Subcutaneous abdominal adipose tissue (tissue), 5 donors: Measurements from ENCODE around the gene PYGL.
"Not testable (repeated sequence)": the region's sequence is repeated elsewhere in the genome, so short reads cannot be mapped to it uniquely, and the experiment has no call there.

Experiments
- H3K27ac ChIP-seq: one replicate; pipeline ENCODE4 v1.7.0; 2013; ENCODE audit warnings: low read depth, mild to moderate bottlenecking, inconsistent platforms, low read length, moderate library complexity
- H3K27me3 ChIP-seq, 5 donors: one replicate each; pipeline ENCODE4 v1.7.0; 2013; ENCODE audit warnings: low read length in 5 of 5, inconsistent platforms in 1 of 5; ENCODE audit not compliant: control insufficient read depth in 5 of 5, insufficient read depth in 4 of 5
- H3K36me3 ChIP-seq, 5 donors: one replicate each; pipeline ENCODE4 v1.7.0; 2013; ENCODE audit warnings: low read length in 5 of 5; ENCODE audit not compliant: control insufficient read depth in 5 of 5, insufficient read depth in 5 of 5
- H3K4me1 ChIP-seq, 5 donors: one replicate each; pipeline ENCODE4 v1.7.0; 2013; ENCODE audit warnings: low read length in 5 of 5, mild to moderate bottlenecking in 3 of 5, moderate library complexity in 1 of 5; ENCODE audit not compliant: control insufficient read depth in 5 of 5, insufficient read depth in 5 of 5
- H3K4me3 ChIP-seq, 5 donors: one replicate each; pipeline ENCODE4 v1.7.0; 2013; ENCODE audit warnings: low read length in 5 of 5, low read depth in 1 of 5
- H3K9ac ChIP-seq, 5 donors: one replicate each; pipeline ENCODE4 v1.7.0; 2013; ENCODE audit warnings: low read length in 5 of 5, mild to moderate bottlenecking in 4 of 5, moderate library complexity in 3 of 5
- H3K9me3 ChIP-seq, 5 donors: one replicate each; pipeline ENCODE4 v1.7.0; 2013; ENCODE audit warnings: low read length in 5 of 5; ENCODE audit not compliant: control insufficient read depth in 5 of 5
- donor health status: healthy.
- donor health status: healthy.
- donor health status: healthy.
- donor health status: healthy.
- donor health status: healthy.

The PYGL gene

DNA sequence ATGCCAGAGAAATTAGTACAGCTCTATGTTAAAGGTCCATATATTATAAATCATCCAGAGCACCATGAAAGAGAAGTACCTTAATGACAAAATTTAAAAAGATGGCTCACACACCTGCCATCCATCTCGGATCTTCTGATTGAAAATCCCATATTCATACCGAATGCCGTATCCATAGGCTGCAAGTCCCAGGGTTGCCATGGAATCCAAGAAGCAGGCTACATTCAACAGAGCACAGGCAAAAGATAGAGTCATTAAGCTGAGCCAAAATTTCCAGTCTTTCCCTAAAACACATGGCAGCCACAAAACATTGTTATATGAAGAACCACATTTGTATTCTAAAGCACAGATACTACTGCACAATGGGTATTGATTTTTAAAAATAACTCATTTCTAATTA, 12.7 kb downstream of the PYGL start:
- Histone ChIP-seq H3K36me3 (peaks cover 35 to 66% (median 51%) of the 10 kb centered on the region in 5 donors), H3K4me1 (peaks cover 7 to 72% (median 53%) of the 10 kb centered on the region in 5 donors)

DNA sequence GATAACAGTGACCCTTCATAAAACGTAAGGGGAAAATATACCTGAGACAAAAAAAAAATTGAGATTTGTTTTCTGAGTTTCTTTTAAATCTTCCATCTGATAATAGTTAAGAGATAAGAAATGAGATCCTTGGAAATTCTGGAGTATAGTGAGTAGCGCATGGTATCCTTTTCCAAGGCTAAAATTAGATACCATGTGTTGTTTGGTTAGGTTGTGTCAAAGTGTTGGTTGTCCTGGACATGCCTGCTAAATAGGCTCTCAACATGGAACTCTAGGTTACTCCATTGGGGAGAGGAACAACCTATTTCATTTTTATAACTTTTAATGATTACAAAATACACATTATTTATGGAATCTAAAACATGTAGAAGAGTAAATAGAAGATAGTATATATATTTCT, 14.8 kb downstream of the PYGL start:
- no peaks in the 10 kb centered on the region for H3K27me3 ChIP-seq
- no peaks in the 10 kb centered on the region for H3K9me3 ChIP-seq

More for the DNA sequence above, 12.7 kb downstream of the PYGL start:
- Histone ChIP-seq H3K9ac (no peak overlapping the region), H3K9me3 (no peaks in the 10 kb centered on the region), H3K4me3 (no peak overlapping the region), H3K27ac (no peak overlapping the region), H3K27me3 (no peaks in the 10 kb centered on the region)

DNA sequence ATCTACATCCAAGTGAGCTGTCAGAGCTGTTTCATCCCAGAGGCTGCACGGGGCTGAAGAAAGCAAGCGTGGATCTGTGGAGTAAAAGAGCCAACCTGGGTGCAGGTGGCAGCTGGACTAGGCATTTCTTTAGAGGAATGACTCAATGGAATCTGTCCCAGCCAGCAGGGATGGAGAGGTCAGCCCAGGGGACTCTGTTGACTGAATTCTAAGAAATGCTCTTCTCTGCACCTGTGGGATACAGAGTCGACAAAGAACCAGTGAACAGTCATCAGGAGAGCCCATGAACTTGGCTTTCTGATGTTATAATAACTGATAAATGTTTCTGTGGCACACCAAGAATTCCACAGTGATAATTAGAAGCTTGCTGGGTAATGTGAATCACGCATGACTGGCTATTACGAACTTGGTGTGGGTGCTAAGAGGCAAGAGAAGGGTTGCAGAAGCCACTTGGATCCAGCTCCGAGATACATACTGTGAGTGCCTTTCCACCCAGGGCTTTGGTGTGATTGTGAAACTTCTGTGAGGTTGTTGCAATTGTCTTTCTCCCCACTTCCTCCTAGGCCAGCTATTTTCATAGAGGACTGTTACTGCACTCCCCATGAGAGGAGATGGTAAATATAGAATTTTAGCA, 16.2 kb downstream of the PYGL start:
- Histone ChIP-seq H3K4me1 (peaks cover 3 to 49% (median 33%) of the 10 kb centered on the region in 5 donors), H3K27ac (peak overlapping the region; percentile 66), H3K9ac (no peak overlapping the region), H3K4me3 (no peak overlapping the region), H3K9me3 (no peaks in the 10 kb centered on the region), H3K27me3 (no peaks in the 10 kb centered on the region), H3K36me3 (peaks cover 23 to 69% (median 54%) of the 10 kb centered on the region in 5 donors)

More for the DNA sequence above, 14.8 kb downstream of the PYGL start:
- Histone ChIP-seq H3K4me3 (no peak overlapping the region), H3K27ac (peak overlapping the region; percentile 51), H3K9ac (no peak overlapping the region), H3K36me3 (peaks cover 23 to 64% (median 53%) of the 10 kb centered on the region in 5 donors), H3K4me1 (peaks cover 3 to 62% (median 34%) of the 10 kb centered on the region in 5 donors)

DNA sequence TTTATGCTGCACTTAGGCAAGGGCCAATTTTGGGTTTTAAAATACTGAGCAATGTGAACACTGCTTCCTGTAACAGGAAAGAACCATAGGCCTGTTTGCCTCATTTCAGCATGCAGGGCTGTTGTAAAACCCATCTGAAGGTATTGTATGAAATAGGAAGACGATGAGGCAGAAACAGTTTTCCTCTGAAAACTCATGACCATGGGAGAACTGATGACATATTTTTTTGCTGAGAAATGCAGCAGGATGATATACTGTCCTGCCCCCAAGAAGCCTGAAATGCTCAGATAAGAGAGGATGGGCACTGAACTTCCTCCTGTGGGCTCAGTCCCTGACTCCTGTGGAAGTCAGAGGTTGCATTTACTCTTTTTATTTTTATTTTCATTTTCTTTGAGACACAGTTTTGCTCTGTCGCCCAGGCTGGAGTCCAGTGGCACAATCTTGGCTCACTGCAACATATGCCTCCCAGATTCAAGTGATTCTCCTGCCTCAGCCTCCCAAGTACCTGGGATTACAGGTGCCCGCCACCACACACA, 17.4 kb downstream of the PYGL start:
- peaks cover 3 to 37% (median 26%) of the 10 kb centered on the region in 5 donors for H3K4me1 ChIP-seq
- no peaks in the 10 kb centered on the region for H3K27me3 ChIP-seq
- peak overlapping the region; percentile 66 for H3K27ac ChIP-seq
- H3K9me3 ChIP-seq: no peaks in the 10 kb centered on the region
- peak overlapping the region in 2 of 5 donors; percentile 11 to 21 for H3K9ac ChIP-seq
- H3K4me3 ChIP-seq: no peak overlapping the region
- peaks cover 25 to 68% (median 46%) of the 10 kb centered on the region in 5 donors for H3K36me3 ChIP-seq

DNA sequence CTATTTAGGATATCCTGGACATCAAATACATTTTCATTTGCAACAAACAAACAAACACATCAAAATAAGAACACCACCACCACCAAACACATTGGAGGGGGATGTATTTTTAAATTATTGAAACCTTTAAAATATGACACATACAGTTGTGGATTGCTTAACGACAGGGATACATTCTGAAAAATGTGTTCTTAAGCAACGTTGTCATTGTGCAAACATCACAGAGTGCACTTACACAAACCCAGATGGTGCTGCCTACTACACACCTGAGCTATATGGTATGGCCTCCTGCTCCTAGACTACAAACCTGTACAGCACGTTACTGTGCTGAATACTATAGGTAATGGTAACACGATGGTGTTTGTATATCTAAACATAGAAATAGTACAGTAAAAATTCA, 19.4 kb downstream of the PYGL start:
- peaks cover 16 to 58% (median 31%) of the 10 kb centered on the region in 5 donors for H3K36me3 ChIP-seq
- no peak overlapping the region for H3K4me3 ChIP-seq
- H3K4me1 ChIP-seq: peaks cover 5 to 50% (median 33%) of the 10 kb centered on the region in 5 donors
- H3K27me3 ChIP-seq: no peaks in the 10 kb centered on the region
- H3K9me3 ChIP-seq: no peaks in the 10 kb centered on the region
- H3K9ac ChIP-seq: no peak overlapping the region
- no peak overlapping the region for H3K27ac ChIP-seq

DNA sequence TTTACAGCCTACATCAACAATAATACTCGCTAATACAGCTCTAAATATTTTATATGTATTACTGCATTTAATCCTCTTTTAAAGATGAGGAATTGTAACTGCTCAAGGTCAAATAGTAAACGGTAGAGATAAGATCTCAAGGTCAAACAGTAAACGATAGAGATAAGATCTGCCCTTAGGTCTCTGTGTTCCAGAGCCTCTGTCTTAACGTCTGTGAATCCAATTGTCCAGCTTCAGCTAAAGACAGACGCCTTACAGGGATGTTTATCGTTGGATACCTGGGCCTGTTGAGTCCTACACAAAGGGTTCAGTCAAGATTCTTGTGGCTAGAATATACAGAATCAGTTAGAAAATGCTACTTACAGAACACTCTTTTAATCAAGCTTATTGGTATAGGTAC, 20.0 kb downstream of the PYGL start:
- Histone ChIP-seq H3K9me3 (no peaks in the 10 kb centered on the region), H3K27ac (peak overlapping the region; percentile 7), H3K9ac (no peak overlapping the region), H3K4me3 (no peak overlapping the region), H3K4me1 (peaks cover 5 to 49% (median 39%) of the 10 kb centered on the region in 5 donors), H3K36me3 (peaks cover 16 to 60% (median 26%) of the 10 kb centered on the region in 5 donors), H3K27me3 (no peaks in the 10 kb centered on the region)

DNA sequence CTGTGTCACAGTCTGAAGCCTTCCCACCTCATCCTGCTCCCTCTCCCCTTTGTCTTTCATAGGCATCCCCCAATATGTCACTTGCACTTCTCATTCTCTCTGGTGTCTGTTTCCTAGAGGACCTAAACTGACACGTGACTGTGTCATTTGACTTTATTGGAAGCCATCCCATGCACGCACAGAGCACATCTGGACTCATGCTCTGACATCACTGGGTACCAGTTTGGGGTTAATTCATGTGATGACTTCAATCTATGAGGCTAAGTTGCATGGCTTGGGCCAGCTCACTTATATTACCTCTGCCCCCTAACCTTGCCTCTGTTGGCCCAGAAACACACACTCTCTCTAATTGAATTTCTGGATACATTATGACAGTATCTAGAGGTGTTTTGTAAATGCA, 21.5 kb downstream of the PYGL start:
- no peak overlapping the region for H3K9ac ChIP-seq
- peaks cover 20 to 63% (median 39%) of the 10 kb centered on the region in 5 donors for H3K36me3 ChIP-seq
- peaks cover 2 to 35% (median 26%) of the 10 kb centered on the region in 5 donors for H3K4me1 ChIP-seq
- no peaks in the 10 kb centered on the region for H3K27me3 ChIP-seq
- H3K9me3 ChIP-seq: no peaks in the 10 kb centered on the region
- peak overlapping the region; percentile 17 for H3K27ac ChIP-seq
- H3K4me3 ChIP-seq: no peak overlapping the region

DNA sequence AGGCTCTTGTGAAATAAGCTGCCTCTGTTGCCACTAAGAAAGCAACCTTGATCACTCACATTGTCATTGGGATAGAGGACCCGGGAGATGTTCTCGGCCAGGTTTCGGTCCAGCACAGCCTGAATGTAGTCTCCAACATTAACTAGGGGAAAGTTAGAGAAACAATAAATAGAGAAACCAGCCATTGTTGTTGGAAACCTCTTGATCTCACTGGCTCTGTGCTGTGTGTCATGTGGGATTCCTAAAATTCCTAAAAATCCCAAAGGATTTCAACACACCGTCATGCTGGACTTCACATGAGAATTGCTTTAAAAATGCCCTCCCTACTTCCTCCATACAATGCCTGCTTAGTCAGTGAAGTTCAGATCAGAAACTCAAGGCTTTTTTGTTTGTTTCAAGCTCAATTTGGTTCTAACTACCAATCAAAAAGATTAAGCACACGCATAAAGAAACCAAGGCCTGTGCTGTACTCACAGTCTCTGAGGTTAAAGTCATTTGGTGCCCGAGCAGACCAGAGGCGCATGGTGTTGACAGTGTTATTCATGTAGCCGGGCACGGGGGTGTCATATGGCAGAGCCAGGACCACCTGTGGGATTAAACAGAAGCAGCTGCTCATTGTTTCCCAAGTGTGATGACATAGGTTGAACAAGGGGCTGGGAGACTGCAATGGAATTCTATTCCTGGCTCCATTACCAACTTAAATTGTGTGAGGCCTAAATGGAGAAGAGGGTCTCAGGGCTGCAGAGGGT, 23.6 kb downstream of the PYGL start:
- Histone ChIP-seq H3K9me3 (no peaks in the 10 kb centered on the region), H3K27ac (peak overlapping the region; percentile 81), H3K4me1 (peaks cover 2 to 31% (median 22%) of the 10 kb centered on the region in 5 donors), H3K27me3 (no peaks in the 10 kb centered on the region), H3K9ac (peak overlapping the region in 4 of 5 donors; percentile 6 to 42 (median 21)), H3K4me3 (peak overlapping the region in 1 of 5 donors; percentile 2), H3K36me3 (peaks cover 38 to 81% (median 52%) of the 10 kb centered on the region in 5 donors)

DNA sequence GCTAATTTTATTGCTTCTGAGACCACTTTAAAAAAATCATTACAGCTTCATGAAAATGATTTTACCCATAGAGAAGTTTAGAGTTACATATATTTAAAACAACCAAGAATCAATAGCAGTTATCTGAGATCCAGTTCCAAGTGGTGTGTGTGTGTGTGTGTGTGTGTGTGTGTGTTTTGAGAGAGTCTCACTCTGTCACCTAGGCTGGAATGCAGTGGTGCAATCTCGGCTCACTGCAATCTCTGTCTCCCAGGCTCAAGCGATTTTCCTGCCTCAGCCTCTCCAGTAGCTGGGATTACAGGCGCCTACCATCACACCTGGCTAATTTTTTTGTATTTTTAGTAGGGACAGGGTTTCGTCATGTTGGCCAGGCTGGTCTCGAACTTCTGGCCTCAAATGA, 24.8 kb downstream of the PYGL start:
- H3K27me3 ChIP-seq, H3K9me3 ChIP-seq, H3K4me3 ChIP-seq, H3K9ac ChIP-seq: not testable (repeated sequence)
- Histone ChIP-seq H3K4me1 (peaks cover 2 to 26% (median 22%) of the 10 kb centered on the region in 5 donors), H3K36me3 (peaks cover 44 to 86% (median 63%) of the 10 kb centered on the region in 5 donors), H3K27ac (peak overlapping the region; percentile 81)

DNA sequence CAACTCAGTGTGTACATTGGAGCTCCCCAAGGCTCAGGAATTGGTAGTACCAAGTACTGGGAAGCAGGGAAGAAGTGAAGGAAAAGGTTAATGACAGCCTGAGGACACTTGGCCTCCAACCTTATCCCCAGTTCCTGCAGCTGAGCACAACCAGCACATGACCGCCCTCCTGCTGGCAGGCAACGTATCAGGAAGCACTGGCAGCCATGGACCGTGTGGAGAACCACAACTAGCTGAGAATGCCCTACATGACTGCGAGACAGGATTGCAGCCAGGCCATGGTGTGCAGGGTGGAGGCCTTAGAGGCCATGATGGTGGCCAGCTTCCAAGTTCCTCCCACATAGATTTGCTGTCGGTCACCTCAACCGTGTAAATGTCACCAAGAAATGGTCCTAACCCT, 26.8 kb downstream of the PYGL start:
- Histone ChIP-seq H3K4me1 (peaks cover 2 to 26% (median 22%) of the 10 kb centered on the region in 5 donors), H3K4me3 (peak overlapping the region in 2 of 5 donors; percentile 1 to 25), H3K27me3 (no peaks in the 10 kb centered on the region), H3K27ac (no peak overlapping the region), H3K9ac (no peak overlapping the region), H3K9me3 (no peaks in the 10 kb centered on the region), H3K36me3 (peaks cover 37 to 83% (median 62%) of the 10 kb centered on the region in 5 donors)
